ENCODE results near the gene TRIM14. TPM values are rescaled to one million over a fixed set of nuclear protein-coding genes. Genes with fewer than 3 reads are reported as not detected.
"Not testable (repeated sequence)": the region's sequence is repeated elsewhere in the genome, so short reads cannot be mapped to it uniquely, and the experiment has no call there.

TRIM14 gene
- total RNA-seq, 1 donor from 2014 or later = 25.8 TPM

DNA sequence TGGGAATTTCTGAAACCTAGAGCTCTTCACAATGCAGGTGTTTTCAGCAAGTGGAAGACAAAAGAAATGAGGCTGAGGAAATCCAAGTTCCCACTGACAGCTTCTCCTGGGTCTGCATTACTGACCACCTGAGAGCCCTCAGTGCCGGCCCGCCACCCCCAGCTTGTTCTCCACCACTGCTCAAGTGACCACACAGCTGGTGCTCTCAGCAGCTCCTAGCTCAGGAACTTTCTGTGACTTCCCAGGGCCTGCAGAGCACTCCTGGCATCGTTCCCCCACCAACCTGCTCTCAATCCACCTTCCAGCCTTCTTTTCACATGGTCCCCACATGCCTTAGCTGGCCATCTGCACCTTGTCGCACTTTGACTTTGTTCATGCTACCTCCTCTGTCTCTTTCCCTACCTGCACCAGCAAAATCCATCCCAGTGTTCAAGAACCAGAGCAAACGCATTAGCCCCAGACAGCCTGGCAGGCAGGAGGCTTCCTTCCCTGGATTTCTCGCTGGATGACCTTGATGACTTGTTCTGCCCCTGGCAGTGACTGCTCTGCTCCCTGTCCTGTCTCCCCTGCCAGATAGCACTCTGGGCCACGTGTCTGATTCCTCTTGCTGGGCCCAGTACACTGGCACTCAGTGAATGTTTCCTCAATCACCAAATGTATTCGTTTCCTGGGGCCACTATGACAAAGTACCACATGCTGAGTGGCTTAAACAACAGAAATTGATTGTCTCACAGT is 97.5 kb downstream of the TRIM14 start:
- TF ChIP-seq, protein P1, sequence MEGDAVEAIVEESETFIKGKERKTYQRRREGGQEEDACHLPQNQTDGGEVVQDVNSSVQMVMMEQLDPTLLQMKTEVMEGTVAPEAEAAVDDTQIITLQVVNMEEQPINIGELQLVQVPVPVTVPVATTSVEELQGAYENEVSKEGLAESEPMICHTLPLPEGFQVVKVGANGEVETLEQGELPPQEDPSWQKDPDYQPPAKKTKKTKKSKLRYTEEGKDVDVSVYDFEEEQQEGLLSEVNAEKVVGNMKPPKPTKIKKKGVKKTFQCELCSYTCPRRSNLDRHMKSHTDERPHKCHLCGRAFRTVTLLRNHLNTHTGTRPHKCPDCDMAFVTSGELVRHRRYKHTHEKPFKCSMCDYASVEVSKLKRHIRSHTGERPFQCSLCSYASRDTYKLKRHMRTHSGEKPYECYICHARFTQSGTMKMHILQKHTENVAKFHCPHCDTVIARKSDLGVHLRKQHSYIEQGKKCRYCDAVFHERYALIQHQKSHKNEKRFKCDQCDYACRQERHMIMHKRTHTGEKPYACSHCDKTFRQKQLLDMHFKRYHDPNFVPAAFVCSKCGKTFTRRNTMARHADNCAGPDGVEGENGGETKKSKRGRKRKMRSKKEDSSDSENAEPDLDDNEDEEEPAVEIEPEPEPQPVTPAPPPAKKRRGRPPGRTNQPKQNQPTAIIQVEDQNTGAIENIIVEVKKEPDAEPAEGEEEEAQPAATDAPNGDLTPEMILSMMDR (IDR thresholded peaks at IDR 0.05) = no peak
- TF ChIP-seq POLR2A (IDR thresholded peaks at IDR 0.05) (no peak), POLR2AphosphoS5 (IDR thresholded peaks at IDR 0.05; ENCODE audit: insufficient read depth in 1 of 2, low read depth in 1 of 2) (no peak)

DNA sequence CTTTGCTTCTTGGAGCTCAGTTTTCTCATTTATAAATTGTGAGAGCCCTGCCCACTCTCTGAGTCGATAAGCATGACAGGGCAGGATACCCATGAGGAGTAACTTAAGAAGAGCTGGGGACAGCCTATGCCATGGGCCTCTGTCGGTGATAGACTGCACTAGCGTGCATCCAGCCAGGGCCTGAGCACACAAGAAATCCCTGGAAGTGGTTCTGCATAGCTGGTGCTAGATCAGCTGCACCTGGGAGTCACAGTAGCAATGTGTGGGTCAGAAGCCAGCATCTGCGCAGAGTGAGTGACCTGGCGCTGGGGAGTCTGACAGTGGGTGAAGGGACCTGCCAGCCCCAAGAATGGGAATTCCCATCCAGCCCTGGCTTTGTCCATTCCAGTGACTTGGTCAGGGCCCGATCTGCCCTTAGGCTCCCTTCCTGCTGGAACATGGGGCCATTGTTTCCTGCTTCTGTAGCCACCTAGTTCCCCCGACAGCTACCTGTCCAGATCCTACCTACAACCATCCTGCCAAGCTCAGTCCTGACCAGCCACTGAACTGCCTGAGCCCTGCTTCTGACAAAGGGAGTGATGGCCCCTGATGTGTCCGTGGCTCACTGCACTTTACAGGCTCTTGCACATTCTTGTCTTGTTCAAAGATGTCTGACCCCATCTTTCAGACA is 98.4 kb downstream of the TRIM14 start:
- H3K36me3 ChIP-seq = peaks cover 0 to 31% of the 10 kb centered on the region in 2 donors
- intact Hi-C loops (cut with DNase I) = no loop called here

More for the DNA sequence above, 97.5 kb downstream of the TRIM14 start:
- intact Hi-C loops (cut with DNase I) = no loop called here
- H3K9me3 ChIP-seq = no peaks in the 10 kb centered on the region
- no peaks in the 10 kb centered on the region for H3K4me1 ChIP-seq
- no peak overlapping the region for H3K27ac ChIP-seq
- H3K36me3 ChIP-seq = peaks cover 0 to 22% of the 10 kb centered on the region in 2 donors
- no peaks in the 10 kb centered on the region for H3K27me3 ChIP-seq
- no peak overlapping the region for H3K4me3 ChIP-seq
- no peak for DNase-seq (ENCODE audit: extremely low spot score in 2 of 2)

DNA sequence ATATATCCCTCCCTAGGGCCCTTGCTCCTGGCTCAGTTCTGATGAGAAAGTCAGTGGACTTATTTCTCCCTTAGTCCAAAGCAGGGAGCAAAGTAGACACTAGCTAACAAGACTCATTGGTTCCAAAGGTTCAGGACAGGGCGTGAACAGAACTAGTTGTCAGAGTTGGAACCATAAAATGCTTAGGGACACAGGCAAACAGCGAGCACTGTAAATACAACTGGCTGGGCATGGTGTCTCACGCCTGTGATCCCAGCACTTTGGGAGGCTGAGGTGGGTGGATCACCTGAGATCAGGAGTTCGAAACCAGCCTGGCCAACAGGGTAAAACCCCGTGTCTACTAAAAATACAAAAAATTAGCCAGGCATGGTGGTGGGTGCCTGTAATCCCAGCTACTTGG is 99.2 kb downstream of the TRIM14 start:
- H3K36me3 ChIP-seq = peaks cover under 1 to 38% of the 10 kb centered on the region in 2 donors
- not testable (repeated sequence) for H3K9me3 ChIP-seq

More for the DNA sequence above, 98.4 kb downstream of the TRIM14 start:
- no peak overlapping the region for H3K27ac ChIP-seq
- H3K4me3 ChIP-seq = no peak overlapping the region
- H3K4me1 ChIP-seq = no peaks in the 10 kb centered on the region
- no peaks in the 10 kb centered on the region for H3K9me3 ChIP-seq
- H3K27me3 ChIP-seq = no peaks in the 10 kb centered on the region
- DNase-seq (ENCODE audit: extremely low spot score in 2 of 2) = no peak
- TF ChIP-seq POLR2AphosphoS5 (IDR thresholded peaks at IDR 0.05; ENCODE audit: insufficient read depth in 1 of 2, low read depth in 1 of 2) (no peak), POLR2A (IDR thresholded peaks at IDR 0.05) (no peak)
- TF ChIP-seq, protein P1 (IDR thresholded peaks at IDR 0.05) = no peak

More for the DNA sequence above, 99.2 kb downstream of the TRIM14 start:
- DNase-seq (ENCODE audit: extremely low spot score in 2 of 2); H3K4me3 ChIP-seq; H3K4me1 ChIP-seq; H3K27me3 ChIP-seq; H3K27ac ChIP-seq; intact Hi-C loops (cut with DNase I): not testable (repeated sequence)

Small RNA genes within 50 kb of the gene (small RNA-seq; reads per million reads assigned to genes)
- gene RF00017 (not detected), gene RNU6-918P (not detected)

Other genes starting within 250 kb of the TRIM14 start
- 27.7 TPM for gene TRMO, start 196.7 kb downstream of the TRIM14 start, total RNA-seq
- not detected for gene HEMGN, start 181.1 kb downstream of the TRIM14 start, total RNA-seq
- 75.1 TPM for gene ANP32B, start 135.9 kb downstream of the TRIM14 start, total RNA-seq
- 41.7 TPM for gene NANS, start 62.5 kb downstream of the TRIM14 start, total RNA-seq
- 17.4 TPM for gene CORO2A, start 73.4 kb upstream of the TRIM14 start, total RNA-seq
- 28.0 TPM for gene TBC1D2, start 136.4 kb upstream of the TRIM14 start, total RNA-seq

Measured in vagina (tissue), 2 donors.